ELR (cell line): ENCODE measurements around the gene PPP4C.
"Not testable (repeated sequence)": the region's sequence is repeated elsewhere in the genome, so short reads cannot be mapped to it uniquely, and the experiment has no call there.

Source experiments
- DNase-seq: peaks from one replicate; pipeline ENCODE4 v3.0.0-alpha.2; 2015; ENCODE audit warnings: low read depth

Gene PPP4C

DNA sequence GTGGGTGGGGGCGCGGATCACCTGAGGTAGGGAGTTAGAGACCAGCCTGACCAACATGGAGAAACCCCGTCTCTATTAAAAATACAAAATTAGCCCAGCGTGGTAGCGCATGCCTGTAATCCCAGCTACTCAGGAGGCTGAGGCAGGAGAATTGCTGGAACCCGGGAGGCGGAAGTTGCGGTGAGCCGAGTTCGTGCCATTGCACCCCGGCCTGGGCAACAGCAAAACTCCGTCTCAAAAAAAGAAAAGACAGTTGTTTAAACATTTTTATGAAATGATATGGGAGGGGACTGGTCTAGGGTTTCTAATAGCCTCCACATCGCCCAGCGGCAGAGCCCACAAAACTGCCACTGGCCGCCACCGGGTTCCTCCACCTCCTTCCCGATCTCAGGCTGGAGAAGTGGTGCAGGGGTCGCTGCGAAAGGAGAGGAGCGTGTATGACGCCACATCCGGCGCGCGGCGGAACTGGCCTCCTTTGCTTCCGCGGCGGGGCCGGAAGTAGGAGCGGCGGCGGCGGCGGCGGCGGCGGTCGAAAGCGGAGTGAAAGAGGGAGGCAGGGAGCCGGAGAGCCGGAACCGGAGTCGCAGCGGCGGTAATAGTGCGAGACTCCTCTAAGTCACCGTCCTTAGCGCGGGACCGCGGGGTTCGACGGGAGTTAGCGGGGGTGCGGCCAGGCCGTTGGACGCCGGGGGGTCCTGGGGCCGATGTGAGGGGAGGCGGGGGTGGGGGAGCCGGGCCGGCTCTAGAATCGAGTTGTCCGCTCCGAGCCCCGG is at the start of gene PPP4C:
Gene PPP4C, plus strand, starts transcription at position 492 of the 773 bp plus-strand sequence. CDS start 384 bp downstream, outside the sequence.
- DNase-seq: peak; percentile 94

- DNase-seq: no peak
These were observed 49.3 kb upstream of the PPP4C start for GRCh38 chr16:30026449-30026848.

DNA sequence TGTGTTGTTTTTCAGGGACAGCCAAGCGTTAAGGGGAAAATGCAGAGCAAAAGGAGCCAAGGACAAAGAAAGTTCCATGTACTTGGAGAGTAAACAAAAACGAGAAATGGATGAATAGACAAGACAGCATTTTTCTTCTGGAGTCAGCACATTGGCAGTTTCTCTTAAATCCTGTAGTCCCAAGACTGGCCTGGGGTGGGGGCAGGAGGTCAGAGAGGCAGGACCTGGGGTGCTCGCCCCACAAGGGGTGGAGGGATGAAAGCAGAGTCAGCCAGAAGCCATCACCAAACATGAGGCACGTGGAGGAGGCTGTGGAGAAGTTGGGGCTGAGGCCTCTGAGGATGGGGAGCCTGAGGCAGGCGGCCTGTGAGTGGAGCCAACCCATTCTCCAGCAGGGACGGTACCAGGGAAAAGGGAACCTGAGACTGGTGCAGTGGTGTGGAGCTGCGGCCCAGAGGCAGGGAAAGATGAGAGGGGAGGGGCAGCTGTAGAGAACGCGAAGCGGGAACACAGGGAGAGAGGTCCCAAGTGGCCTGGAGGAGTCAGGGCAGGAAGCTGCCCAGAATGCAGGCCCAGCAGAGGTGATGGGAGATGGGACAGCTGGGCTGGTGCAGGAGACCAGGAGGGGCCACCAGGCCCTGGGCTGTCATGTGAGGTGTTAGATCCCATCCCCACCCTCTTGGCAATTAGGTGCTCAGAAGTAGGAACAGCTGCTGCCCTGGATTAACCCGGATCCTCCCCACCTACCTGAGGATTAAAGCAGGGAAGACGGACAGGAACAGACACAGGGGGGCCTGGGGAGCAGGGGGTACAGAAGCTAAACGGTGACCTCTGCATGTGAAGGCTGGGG is 48.0 kb upstream of the PPP4C start:
- no peak for DNase-seq

DNA sequence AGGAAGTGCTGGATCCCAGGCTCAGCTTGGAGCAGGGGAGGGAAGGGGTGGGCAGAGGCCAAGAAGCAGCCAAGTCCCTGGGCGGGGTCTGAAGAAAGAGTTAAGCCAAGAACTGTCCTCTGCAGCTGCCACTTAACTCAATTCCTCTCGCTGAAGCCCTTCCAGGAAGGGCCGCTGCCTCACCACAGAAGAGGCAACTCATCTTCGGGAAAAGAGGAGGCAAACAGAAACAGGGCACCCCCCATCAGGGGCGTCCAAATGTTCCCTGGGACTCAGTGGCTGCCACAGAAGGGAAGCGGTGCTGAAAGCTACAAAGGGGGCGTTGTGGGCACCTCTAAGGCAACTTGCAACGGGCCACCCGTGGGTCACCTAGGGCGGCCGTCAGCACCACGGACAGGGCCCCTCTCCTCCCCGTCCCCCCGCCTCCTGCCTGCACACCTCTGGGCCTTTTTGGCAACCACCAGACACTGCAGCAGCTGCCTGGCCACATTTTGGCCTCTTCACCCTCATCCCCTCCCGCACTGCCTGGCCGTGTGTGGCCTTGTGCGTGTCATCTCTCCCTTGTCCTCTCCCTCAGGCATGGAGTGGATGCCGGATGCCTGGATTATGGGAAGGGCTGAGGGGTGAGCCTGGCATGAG is 47.2 kb upstream of the PPP4C start:
- no peak for DNase-seq

GRCh38 chr16:30030011-30030685 is 45.6 kb upstream of the PPP4C start:
- no peak for DNase-seq

DNA sequence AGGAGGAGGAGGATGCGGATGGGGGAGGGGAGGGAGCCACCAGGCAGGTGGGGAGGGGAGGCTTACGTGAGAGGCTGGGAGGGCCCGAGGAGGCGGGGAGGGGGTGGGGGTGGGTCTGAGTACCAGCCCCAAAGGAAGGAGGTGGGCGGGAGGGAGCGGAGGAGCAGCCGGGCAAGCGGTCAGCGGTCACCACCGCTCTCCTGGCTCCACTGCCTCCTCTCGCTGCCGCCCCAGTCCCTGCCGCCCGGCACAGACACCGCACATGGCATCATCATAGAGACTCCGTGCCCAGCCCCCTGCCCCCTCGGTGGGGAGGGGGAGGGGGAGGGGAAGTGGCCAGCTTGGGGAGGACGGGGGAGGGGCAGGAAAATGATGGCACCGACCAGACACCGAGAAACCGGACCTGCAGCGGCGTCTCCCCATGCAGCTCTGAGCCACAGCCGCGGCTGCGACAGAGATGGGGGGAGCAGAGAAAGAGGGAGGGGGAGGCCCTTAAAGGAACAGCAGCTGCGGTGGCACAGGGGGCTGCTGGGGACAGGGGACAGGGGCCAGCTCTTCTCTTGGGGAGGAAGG is 44.9 kb upstream of the PPP4C start, which contains the start of gene TLCD3B:
Gene TLCD3B, minus strand, starts transcription at position 431 of the 573 bp plus-strand sequence. CDS start 744 bp downstream, outside the sequence.
- DNase-seq: no peak

GRCh38 chr16:30031477-30031918 is 44.3 kb upstream of the PPP4C start:
- DNase-seq: no peak

DNA sequence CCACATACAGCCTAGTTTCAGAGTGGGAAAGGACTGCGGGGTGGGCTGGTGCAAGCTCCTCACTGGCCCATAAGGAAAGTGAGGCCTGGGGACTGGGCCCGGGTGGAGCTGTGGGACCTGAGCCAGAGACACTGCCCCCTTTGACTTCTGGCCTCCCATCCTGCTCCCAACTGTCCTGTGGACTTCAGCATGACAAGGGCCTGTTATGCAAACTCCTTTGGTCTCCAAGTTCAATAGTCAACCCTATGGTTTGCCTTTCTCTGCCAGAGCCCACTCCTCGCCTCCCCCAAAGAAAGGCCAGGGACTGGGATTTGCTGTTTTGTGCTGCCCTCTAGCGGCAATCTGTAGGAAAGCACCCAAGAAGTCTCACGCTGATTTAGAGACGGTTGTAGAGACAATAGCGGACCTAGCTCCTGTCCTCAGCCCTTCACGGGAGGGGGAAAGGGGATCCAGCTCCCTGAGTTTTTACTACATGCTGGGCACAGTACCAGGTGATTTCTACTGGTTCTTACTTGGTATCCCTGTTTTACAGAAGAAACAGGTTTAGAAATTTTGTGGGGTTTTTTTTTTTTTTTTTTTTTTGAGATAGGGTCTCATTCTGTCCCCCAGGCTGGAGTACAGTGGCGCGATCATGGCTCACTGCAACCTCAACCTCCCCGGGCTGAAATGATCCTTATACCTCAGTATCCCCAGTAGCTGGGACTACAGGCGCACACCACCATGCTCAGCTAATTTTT is 43.5 kb upstream of the PPP4C start:
- peak; percentile 75 for DNase-seq

DNA sequence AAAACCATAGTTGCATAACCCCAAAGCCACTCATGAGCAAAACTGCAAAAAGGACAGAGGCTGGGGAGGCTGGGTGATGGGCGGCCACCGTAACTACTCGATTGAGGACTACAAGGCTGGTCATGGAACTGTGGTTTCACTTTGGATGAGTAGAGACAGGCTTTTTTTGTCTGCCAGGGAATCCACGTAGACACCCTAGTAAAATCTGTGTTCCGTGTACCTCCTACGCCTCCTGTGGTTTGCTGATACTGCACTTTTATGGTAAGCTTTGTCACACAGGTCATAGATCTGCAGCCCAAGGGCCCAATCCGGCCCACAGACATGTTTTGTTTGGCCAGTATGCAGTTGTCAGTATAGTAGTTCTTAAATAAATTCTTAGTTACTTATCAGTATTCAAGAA is 42.5 kb upstream of the PPP4C start:
- no peak for DNase-seq

- DNase-seq: no peak
These were observed 35.6 kb upstream of the PPP4C start for GRCh38 chr16:30040221-30040620.

DNA sequence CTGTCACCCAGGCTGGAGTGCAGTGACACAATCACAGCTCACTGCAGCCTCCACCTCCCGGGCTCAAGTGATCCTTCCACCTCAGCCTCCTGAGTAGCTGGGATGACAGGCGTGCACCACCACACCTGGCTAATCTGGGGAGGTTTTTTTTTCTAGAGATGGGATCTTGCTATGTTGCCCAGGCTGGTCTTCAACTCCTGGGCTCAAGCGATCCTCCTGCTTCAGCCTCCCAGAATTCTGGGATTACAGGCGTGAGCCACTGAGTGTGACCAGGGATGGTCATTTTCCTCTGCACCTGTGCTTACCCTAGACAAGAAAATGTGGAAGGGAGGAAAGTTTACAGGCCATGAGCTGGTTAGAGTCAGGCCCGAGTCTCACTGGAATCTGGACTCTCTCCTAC is 35.1 kb upstream of the PPP4C start:
- DNase-seq: not testable (repeated sequence)

DNA sequence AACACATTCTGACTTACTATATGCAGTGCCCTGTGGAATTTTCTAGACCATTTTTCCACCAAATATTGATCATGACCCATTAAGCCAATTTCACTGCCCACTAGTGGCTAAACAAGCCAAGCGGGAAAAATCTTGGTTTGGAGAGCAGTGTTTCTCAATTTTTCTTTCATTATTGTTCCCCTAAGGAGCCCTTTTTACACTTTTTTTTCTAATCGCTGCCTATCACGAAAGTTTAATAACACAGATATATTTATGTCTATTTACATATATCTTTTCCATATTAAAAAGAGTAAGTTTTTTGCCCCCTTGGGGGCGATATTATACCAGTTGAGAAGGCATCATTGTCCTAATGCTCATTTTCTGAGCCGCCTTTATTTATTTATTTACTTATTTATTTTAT is 34.0 kb upstream of the PPP4C start:
- peak; percentile 72 for DNase-seq

DNA sequence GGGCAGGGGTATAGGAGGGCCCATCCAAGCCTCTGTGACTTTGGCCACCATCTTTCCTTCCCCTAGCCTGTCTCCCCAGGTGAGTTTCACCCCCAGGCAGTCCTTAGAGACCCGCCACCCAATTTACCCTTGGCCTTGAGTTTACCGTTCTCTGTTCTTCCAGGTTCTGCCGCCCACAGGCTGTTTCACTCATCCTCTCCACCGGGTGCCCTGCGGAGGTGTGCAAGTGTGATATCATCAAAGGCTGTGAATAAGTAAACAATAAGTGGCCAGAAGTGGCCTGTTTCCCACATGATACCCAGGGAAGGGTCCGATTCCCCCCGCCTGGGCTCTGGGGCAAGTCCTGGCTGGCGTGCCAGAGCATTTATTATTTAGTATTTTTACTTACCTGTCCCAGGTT is 29.6 kb upstream of the PPP4C start:
- no peak for DNase-seq

- no peak for DNase-seq
These were observed 29.2 kb upstream of the PPP4C start for GRCh38 chr16:30046588-30046987.

DNA sequence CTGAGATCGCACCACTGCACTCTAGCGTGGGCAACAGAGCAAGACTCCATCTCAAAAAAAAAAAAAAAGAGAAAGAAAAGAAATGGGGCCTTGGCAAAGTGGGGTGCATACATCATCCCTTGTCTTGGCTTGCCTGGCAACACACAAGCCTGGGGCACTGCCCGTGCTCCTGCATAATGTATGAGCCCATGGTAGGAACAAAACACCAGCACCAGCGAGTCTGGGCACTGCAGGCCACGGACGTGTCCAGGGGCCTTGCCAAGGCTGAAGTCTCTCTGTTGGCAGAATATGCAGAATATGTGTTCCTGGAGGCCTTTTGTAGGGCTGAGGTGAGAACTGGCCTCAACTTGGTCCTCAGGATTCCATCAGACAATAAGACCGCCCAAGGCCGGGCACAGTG is 25.9 kb upstream of the PPP4C start:
- no peak for DNase-seq

DNA sequence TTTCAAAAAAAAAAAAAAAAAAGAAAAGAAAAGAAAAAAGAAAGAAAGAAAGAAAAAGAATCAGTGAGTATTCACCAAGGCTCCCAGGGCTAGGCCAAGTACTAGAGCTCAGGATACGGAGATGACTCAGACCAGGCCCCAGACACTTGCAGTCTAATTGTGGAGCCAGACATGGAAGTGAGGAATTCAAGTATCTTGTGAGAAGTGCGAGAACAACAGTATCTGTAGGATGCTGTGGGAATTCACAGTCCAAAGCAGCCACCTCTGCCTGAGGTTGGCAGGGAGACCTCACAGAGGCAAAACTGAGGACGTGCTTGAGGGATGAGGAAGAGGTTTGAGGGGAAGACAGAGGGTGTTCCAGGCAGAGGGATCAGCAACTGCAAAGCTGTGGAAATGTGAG is 24.3 kb upstream of the PPP4C start:
- peak; percentile 89 for DNase-seq

DNA sequence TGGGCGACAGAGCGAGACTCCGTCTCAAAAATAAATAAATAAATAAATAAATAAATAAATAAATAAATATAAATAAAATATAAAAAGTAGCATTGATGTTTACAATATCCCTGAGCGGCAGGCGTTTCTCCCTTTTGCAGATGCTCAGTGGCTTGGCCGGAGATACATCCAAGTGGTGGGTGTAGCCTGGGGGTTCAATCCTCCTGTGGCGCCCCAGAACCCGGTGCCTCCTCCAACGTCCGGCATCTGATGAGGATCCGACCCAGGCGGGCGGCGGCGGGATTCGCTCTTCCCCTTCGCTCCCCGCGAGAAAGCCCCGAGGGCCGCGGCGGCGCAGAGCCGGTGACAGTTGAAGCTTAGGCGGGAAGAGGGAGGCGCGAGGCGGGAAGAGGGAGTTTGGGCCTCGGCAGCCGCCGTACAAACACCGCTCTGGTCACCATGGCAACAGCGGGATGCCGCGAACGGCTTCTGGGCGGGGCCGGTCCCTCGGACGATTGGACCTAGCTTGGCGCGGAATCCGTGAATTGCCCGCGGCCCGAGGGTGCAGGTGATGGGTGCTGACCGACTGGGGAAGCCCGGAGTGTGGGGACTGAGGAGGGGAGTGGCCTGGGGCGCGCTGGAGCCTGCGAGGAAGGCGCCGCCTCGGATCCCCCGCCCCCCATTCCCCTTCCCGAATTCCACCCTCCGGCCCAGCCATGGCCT is 23.0 kb upstream of the PPP4C start:
- DNase-seq: peak; percentile 97

DNA sequence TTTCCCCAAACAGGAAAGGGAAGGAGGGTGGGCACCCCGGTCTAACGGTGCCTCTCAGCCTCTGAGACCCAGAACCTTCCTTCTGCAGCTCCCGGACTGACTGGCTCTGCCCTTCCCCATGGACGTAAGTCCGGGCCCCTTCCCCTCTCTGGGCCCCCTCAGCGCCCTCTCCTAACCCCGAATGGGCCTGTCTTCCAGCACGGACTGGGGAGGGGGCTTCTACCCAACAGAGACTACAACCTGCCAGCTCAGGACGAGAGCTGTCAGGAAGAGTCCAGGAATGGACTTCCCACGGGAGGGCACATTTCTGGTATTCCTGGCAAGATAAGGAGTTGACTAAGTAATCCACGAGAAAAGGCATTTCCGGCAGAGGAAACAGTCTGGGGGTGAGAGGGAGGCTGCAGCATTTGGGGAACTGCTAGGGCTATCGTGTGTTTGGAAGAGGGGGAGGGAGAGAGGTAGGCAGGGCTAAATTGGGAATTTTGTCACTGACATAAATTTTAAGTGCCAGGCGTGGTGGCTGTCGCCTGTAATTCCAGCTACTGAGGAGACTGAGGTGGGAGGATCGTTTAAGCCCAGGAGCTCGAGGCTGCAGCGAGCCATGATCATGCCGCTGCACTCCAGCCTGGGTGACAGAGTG is 22.3 kb upstream of the PPP4C start:
- peak; percentile 81 for DNase-seq

GRCh38 chr16:30054451-30054850 is 21.3 kb upstream of the PPP4C start:
- peak; percentile 60 for DNase-seq
